ENCODE results near the gene DDX39A.
"Not testable (repeated sequence)": the region's sequence is repeated elsewhere in the genome, so short reads cannot be mapped to it uniquely, and the experiment has no call there.

The DDX39A gene

GRCh38 chr19:14419106-14419813 lies at the start of gene DDX39A:
TSS of gene DDX39A (minus strand) at chr19:14419341. CDS start at chr19:14413220, 6,121 bp downstream.
- DNase-seq: peak; percentile 99

DNA sequence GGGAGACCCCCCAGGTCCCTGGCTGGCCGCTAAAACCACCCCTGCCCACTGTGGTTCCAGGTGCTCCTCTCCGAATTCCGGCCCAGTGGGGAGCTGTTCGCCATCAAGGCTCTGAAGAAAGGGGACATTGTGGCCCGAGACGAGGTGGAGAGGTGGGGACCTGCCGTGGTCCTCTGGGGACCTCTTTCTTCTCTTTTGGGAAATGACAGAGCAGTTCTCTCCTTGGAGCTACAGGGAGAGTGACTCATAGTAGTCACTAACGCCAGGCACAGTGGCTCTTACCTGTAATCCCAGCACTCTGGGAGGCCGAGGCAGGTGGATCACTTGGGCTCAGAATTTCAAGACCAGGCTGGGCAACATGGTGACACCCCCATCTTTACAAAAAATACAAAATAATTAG lies 48.7 kb upstream of the DDX39A start:
- no peak for DNase-seq

- no peak for DNase-seq
These were observed 48.2 kb upstream of the DDX39A start for GRCh38 chr19:14467391-14467790.

DNA sequence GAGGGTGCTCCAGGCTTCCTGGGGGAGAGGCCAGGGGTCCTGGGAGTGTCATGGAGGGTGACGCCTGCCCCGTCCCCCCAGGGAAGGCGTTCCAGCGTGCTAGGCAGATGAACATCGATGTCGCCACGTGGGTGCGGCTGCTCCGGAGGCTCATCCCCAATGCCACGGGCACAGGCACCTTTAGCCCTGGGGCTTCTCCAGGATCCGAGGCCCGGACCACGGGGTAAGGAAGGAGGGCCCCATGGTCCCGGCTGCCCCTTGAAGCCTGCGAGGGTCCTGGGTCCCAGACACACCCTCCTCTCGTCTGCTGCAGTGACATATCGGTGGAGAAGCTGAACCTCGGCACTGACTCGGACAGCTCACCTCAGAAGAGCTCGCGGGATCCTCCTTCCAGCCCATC lies 44.6 kb upstream of the DDX39A start:
- no peak for DNase-seq

- DNase-seq: not testable (repeated sequence)
These were observed 43.3 kb upstream of the DDX39A start for GRCh38 chr19:14462401-14462800.

- DNase-seq: no peak
These were observed 41.8 kb upstream of the DDX39A start for GRCh38 chr19:14460935-14461334.

DNA sequence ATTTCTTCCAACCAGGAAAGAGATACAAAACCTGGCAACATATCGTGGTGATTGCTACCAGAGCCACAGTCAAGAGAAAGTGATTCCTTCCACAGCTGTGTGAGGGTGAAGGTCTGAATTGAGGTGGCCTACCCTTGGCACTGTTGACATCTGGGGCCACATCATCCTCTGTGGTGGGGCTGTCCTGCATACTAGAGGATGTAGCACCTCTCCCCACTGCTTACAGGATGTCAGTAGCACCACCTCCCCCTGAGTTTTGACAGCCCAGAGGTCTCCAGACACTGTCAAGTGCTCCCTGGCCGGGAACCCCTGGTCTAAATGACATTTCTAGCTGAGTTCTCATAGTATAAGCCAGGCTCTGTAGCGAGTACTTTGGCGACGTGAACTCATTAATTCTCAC lies 40.6 kb upstream of the DDX39A start:
- peak; percentile 58 to 66 for DNase-seq

- DNase-seq: not testable (repeated sequence)
These were observed 33.2 kb upstream of the DDX39A start for GRCh38 chr19:14452303-14452702.

GRCh38 chr19:14450876-14451275 lies 31.7 kb upstream of the DDX39A start:
- DNase-seq: no peak

GRCh38 chr19:14450168-14450874 lies 31.2 kb upstream of the DDX39A start:
- peak; percentile 77 to 79 for DNase-seq

DNA sequence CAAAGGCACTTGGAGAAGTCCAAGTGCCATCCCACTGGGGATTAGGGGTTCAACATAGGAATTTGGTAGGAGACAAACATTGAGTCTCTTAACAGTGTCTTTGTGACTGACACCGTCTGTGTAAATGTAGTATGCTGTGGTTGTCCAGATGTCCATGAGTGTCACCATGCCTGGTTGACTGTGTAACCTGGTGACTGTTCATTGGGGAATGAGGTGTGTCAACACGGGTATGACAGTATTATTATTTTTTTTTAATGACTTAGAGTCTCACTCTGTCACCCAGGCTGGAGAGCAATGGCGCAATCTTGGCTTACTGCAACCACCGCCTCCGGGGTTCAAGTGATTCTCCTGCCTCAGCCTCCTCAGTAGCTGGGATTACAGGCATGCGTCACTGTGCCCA lies 30.2 kb upstream of the DDX39A start:
- DNase-seq: no peak

- DNase-seq: no peak
These were observed 27.3 kb upstream of the DDX39A start for GRCh38 chr19:14446336-14447036.

- DNase-seq: no peak
These were observed 24.6 kb upstream of the DDX39A start for GRCh38 chr19:14443632-14444216.

DNA sequence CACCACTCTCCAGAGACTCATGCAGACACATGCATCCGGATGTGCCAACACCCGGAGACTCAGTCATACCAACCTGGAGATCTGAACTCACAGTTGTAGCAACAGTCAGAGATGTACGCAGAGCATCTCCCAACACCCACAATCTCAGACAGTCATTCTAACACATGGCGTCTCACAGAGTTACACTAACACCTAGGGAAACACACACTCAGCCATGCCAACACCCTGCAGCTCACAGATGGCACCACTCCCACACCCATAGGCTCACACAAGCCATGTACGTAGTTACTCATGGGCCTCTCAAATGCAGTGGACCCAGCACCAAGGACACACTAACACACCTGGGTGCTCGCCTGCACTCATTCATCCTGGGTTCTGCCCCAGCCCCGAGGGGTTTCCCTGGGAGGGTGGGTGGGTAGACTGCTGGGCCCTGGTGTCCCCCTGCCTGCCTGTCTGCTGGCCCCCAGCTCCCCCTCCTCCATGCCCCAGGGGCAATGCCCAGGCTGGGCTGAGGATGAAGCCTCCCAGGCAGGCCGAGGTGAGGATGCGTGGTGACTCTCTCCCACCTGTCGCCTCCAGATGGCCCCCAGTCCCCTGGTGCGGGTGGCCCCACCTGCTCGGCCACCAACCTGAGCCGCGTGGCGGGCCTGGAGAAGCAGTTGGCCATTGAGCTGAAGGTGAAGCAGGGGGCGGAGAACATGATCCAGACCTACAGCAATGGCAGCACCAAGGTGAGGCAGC lies 23.9 kb upstream of the DDX39A start:
- DNase-seq: no peak

GRCh38 chr19:14441041-14441938 lies 22.1 kb upstream of the DDX39A start:
- no peak for DNase-seq

- DNase-seq: peak; percentile 77 to 83
These were observed 20.9 kb upstream of the DDX39A start for GRCh38 chr19:14440049-14440448.

- no peak for DNase-seq
These were observed 19.9 kb upstream of the DDX39A start for GRCh38 chr19:14439014-14439413.

DNA sequence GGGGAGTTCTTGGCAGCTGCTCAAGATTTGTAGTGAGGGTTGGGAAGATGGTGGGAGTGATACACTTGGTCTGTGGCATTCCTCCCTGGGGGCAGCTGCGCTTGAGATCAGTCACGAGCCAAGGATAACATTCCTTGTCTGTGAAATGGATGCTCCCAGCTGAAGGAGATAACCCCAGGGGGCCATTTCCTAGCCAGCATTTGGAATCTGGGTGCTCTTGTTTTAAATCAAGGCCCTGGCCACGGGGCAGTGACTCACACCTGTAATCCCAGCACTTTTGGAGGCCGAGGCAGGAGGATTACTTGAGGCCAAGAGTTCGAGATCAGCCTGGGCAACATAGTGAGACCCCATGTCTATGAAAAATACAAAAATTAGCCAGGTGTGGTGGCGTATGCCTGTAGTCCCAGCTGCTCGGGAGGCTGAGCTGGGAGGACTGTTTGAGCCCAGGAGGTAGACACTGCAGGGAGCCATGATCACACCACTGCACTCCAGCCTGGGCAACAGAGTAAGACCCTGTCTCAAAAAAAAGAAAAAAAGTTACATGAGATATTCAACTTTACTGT lies 18.5 kb upstream of the DDX39A start:
- DNase-seq: no peak

- no peak for DNase-seq
These were observed 16.3 kb upstream of the DDX39A start for GRCh38 chr19:14435320-14436050.

DNA sequence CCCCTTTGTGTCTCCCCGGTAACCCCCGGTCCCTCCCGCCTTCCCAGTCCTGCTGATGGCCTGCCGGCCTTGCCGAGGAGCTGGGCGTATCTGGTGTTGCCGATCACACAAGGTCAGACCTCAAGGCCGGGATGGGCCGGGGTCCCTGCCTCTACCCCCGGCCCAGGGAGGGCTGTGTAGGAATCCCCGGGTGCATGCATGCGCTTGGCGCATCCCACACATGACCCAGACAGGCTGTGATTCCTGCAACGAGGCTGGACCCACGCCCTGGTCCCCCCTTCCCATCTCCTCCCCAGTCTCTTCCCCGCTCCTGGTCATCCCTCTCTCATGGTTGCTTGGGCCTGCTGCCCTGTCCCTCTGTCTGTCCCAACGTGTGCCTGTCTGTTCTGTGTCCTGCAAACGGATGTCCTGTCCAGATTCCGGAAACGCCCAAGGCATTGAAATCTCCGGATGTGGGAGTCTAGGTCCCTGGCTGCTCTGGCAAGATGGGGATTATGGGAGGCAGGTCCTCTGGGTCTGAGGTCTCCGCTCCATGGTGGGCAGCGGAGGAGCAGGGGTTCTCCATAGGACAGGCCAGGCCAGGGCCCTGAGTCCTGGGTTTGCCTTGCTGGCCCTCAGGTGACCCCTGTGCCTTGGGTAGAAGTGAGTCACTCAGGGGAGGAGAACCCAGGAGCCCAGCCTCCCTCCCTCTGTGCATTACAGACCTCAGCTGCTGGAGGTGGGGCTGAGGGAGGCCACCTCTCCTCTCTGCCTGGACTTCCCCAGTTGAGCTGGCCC lies 15.6 kb upstream of the DDX39A start:
- peak; percentile 39 to 73 for DNase-seq

Measured in CD4-positive, alpha-beta T cell treated with Interleukin-4 for 1 hour (primary cell).